Breast epithelium (tissue), 3 donors: ENCODE measurements around the gene MYBPC3.

Source experiments
- CTCF ChIP-seq, 3 donors: fragments of 450-650 bp; IDR thresholded peaks; one replicate each; pipeline ENCODE4 v1.5.1; 2016 to 2017; ENCODE audit warnings: antibody characterized with exemption in 3 of 3, mild to moderate bottlenecking in 3 of 3, moderate library complexity in 3 of 3
- POLR2A ChIP-seq: fragments of 450-650 bp; IDR thresholded peaks from one replicate; pipeline ENCODE4 v1.6.1; 2016; ENCODE audit warnings: antibody characterized with exemption, mild to moderate bottlenecking, moderate library complexity
- POLR2AphosphoS5 ChIP-seq, 3 donors: sonication (generic); formaldehyde crosslinking; IDR thresholded peaks; one replicate each; pipeline ENCODE4 v1.6.1; 2017; ENCODE audit warnings: antibody characterized with exemption in 3 of 3

GRCh38 chr11:47353978-47354774 is 1.7 kb upstream of the MYBPC3 start:
- TF ChIP-seq POLR2AphosphoS5 (IDR thresholded peaks at IDR 0.05) (no peak), POLR2A (no peak), CTCF (IDR thresholded peaks at IDR 0.05) (no peak)
